ENCODE data around the gene SETD2.

The SETD2 gene

DNA sequence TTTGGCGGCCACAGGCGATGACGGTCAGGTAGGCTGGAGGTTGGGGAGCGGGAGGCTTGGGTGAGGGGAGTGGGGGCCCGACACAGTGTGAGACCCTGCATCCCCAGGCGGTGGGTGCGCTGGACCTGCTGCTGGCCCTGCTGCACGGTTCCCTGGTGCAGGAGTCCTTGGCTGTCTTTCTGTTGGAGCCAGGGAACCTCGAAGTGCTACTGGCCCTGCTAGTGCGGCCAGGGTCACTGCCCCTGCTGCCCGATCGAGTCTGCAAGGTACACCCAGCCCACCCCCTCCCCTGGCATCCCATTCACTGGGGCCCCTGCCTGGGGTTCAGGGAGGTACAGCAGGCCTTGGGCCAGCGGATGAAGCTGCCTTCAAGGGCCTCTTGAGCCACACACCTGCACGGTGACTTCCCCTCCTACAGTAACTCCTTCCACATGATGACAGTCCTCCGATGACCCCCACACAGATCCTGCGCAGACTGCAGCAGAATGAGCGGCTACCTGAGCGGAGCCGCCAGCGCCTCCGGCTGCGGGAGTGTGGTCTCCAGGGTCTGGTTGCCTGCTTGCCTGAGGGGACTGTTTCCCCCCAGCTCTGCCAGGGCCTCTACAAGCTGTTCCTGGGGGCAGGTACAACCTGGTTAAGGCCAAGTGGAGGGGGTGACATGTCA is 164.9 kb downstream of the SETD2 start:
- no peak for DNase-seq (ENCODE audit: low read depth in 2 of 2)

GRCh38 chr3:46998121-46998851 is 165.6 kb downstream of the SETD2 start:
- no peak for DNase-seq (ENCODE audit: low read depth in 2 of 2)

GRCh38 chr3:46997453-46998091 is 166.3 kb downstream of the SETD2 start:
- no peak for DNase-seq (ENCODE audit: low read depth in 2 of 2)

- no peak for DNase-seq (ENCODE audit: low read depth in 2 of 2)
These were observed 167.0 kb downstream of the SETD2 start for GRCh38 chr3:46996689-46997452.

DNA sequence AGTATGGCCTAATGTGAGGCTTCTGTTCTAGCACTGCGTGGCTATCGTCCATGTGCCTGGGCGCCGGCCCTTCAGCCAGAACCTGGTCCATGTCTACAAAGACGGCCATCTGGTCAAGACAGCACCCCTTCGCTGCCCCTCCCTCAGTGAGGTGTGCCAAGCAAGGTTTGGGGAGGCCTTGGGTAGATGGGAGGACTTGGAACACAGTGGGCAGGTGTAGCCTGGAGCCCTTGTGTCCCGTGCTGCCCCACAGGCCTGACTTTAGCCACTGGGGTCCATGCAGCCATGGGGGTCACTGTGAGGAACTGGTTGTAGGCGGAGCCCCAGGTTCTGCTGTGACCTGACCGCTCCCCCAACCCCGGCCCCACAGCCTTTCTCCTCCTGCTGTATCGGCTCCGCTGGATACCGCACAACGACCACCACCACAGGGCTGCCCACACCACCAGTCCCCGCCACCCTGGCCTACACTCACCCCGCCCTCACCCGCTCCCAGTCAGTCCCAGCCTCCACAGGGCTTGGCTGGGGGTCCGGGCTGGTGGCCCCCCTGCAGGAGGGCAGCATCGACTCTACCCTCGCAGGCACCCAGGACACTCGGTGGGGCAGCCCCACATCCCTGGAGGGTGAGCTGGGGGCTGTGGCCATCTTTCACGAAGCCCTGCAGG is 167.9 kb downstream of the SETD2 start:
- no peak for DNase-seq (ENCODE audit: low read depth in 2 of 2)

- DNase-seq (ENCODE audit: low read depth in 2 of 2), result no peak
These were observed 168.8 kb downstream of the SETD2 start for GRCh38 chr3:46994801-46995731.

DNA sequence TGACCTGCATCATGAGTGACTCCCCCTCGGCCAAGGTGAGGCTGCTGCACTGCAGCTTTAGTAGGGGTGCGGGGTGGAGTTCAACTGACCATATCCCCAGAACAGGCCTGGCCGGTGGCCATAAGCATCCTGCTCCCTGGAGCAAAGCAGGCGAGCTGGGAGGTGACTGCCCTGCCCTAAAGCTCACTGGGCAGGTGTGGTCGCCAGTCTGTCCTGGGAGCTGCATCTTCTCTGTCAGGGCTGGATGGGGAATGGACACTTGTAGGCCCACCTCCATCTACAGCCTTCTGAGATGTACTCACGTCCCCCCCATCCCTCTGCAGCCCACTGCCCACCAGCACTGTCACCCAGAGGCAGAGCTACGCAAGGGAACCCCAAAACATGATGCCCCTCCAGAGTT is 169.9 kb downstream of the SETD2 start:
- DNase-seq (ENCODE audit: low read depth in 2 of 2), result no peak

DNA sequence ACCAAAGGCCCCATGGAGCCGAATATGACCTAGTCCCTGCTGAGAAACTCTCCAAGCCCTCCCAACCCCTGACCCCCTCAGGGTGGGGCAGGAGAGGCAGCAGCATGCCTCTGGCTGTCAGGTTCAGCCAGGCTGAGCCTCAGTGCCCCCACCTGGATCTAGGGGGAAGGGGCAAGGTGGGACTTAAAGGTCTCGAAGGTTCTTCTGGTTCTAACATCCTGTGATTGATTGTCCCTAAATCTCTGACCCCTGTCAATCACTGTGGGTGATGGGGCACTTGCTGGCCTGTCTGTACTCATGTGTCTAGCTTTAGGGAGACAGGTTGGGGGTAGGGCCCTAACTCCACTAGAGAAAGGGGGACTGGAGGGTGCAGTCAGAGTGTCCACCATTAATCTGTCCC is 170.6 kb downstream of the SETD2 start:
- DNase-seq (ENCODE audit: low read depth in 2 of 2), result no peak

GRCh38 chr3:46992231-46992630 is 171.7 kb downstream of the SETD2 start:
- DNase-seq (ENCODE audit: low read depth in 2 of 2), result no peak

DNA sequence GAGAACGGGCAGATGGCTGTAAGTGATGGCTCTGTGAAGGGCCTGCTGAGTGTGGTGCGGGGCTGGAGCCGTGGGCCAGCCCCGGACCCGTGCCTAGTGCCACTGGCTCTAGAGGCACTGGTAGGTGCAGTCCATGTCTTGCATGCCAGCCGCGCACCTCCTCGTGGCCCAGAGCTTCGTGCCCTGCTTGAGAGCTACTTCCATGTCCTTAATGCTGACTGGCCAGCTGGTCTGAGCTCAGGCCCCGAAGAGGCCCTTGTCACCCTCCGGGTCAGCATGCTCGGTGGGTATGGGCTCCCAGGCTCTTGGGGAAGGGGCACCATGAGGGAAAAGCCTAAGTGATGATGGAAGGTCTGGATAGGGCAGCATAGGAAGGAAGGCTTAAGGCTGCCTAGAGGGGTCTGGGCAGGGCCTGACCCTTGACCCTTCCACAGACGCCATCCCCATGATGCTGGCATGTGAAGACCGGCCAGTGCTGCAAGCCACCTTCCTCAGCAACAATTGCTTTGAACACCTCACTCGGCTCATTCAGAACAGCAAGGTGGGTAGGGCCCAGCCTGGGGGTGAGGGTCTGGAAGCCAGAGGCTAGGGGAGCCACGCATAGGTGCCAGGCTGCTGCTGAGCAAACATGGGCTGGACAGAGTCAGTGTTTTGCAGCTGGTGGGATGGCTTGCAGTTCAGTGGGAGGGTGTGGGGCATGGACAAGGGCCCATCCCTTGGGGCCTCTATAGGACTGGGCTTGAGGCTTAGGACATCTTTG is 172.3 kb downstream of the SETD2 start:
- no peak for DNase-seq (ENCODE audit: low read depth in 2 of 2)

GRCh38 chr3:46990573-46991374 is 173.1 kb downstream of the SETD2 start:
- no peak for DNase-seq (ENCODE audit: low read depth in 2 of 2)

DNA sequence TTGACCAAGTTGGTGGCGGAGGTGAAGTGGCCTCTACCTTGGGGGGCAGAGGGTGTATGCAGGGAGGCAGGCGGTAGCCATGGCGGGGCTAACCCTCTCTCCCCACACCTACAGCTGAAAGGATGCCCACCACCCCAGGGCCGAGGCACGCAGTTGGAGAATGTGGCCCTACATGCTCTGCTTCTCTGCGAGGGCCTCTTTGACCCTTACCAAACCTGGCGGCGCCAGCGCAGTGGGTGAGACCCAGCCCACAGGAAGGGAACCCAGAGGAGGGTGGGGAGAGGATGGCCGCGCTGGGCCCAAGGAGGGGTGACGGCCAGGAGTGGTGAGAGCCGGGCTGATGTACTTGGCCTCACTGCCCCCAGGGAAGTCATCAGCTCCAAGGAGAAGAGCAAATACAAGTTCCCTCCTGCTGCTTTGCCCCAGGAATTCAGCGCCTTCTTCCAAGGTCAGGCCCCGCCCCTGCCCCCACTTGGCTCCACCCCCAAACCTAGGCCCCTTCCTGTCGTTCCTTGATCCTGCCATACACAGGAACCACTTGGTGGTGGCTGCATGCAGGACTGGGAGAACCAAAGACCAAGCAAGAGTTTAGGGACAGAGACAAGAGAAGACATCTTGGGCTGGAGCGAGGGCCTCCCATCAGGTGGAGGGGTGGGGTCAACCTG is 174.6 kb downstream of the SETD2 start:
- no peak for DNase-seq (ENCODE audit: low read depth in 2 of 2)

DNA sequence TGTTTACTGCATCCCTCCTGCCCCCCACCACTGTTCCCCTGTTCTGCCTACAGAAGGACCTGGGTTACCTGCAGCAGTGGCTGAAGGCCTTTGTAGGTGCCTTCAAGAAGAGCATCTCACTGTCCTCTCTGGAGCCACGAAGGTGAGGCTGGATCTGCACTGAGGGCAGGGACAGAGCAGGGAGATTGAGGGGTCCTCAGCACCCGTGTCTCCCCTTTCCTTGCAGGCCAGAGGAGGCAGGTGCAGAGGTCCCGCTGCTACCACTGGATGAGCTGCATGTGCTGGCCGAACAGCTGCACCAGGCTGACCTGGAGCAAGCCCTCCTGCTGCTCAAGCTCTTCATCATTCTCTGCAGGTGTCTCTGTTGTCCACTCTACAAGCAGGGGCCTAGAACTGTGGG is 175.3 kb downstream of the SETD2 start:
- DNase-seq (ENCODE audit: low read depth in 2 of 2), result no peak

DNA sequence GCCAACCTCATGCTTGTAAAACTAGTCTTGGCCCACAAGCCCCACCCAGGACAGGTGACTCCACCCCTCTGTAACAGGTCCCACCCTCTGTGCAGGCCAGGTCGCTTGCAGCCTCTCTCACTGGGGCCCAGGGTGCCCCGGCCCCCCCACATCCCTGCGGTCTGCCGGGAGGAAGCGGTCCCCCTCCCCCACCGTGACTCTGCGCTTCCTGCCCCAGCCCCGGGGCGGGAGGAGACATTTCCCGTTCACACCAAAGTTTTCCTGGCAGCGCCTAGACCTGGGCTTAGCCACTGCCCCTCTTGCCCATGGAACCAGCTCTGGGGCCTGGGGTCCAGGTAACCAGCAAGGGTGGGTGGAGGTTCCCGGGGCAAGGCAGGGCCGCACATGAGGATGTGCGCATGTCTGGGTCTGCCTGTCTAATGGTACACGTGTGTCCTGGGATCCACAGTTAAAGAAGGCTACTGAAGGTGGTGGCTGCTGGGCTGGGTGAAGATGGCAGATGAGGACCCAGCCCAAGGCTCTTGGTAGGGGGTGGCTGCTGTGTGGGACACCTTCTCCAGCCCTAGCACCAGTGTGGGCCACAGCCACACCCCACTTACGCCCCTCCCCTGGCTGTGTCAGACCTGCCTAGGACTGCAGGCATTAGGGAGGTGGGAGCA is 176.0 kb downstream of the SETD2 start:
- DNase-seq (ENCODE audit: low read depth in 2 of 2), result no peak

DNA sequence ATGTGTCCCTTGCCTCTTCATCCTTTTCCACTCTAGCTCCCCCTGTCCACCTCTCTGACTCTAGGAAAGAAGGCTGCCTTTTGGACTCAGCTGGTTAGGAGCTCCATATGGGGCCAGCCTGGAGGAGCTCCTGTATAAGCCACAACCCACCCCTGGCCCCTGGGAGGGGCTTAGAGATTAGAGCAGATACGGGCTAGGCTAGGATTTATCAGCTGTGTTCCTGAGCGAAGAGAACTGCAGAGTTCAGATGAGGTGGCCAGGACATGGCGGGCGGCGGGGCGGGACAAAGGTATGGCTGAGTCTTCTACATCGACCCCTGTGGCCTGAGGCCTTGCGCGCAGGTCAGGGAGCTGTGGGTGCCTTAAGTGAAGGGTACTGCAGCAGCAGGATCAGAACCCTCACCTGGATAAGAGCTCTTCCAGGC is 176.6 kb downstream of the SETD2 start:
- DNase-seq (ENCODE audit: low read depth in 2 of 2), result no peak

DNA sequence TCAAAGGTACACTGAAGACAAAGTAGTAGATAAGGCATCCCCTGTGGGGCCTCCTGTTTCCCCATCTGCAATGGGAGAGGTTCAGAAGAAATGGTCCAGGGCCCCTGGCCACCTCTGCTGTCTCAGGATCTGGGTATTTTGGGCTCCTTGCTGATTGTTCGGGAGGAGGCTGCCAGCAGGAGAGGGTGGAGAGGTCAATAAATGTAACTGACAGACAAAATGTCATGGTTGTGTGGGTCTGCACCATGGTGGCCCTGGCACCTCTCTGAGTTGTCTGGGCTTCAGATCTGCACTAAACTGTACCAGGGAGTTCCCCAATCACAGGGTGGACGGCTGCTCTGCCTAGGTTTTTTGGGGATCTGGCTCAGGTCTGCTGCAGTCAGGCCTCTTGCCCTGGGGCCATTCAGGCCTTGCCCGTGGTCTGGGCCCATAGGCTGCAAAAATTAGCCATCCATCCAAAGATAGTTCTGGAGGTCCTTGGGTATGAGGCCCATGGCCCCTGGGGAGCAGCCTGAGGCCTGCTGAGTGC is 177.1 kb downstream of the SETD2 start:
- DNase-seq (ENCODE audit: low read depth in 2 of 2), result no peak

- no peak for DNase-seq (ENCODE audit: low read depth in 2 of 2)
These were observed 177.7 kb downstream of the SETD2 start for GRCh38 chr3:46986055-46986730.
